SU-DHL-6 (cell line): ENCODE results near the gene RBFOX2.

Experiments used
- H2AFZ ChIP-seq: fragments of 200-600 bp; sonication (generic); 2 replicates; pipeline ENCODE4 v1.6.1; 2014; ENCODE audit warnings: low read depth, mild to moderate bottlenecking, moderate library complexity, mixed read lengths, antibody characterized with exemption, low read length; ENCODE audit not compliant: severe bottlenecking
- H3F3A ChIP-seq: fragments of 200-600 bp; shearing (Covaris generic); 2 replicates; pipeline ENCODE4 v1.6.0; 2016; ENCODE audit warnings: antibody characterized with exemption, mild to moderate bottlenecking; ENCODE audit not compliant: insufficient read depth
- H3K27ac ChIP-seq: fragments of 200-600 bp; sonication (generic); 2 replicates; pipeline ENCODE4 v1.5.1; 2016; ENCODE audit warnings: low read depth, mild to moderate bottlenecking, low read length, moderate library complexity, mixed read lengths
- H3K27me3 ChIP-seq: fragments of 200-600 bp; sonication (generic), shearing (Covaris generic); 2 replicates; pipeline ENCODE4 v1.6.0; 2014; ENCODE audit warnings: mild to moderate bottlenecking, low read length
- H3K36me3 ChIP-seq: fragments of 200-600 bp; sonication (generic); 2 replicates; pipeline ENCODE4 v1.6.1; 2014; ENCODE audit warnings: mild to moderate bottlenecking, low read length, mixed read lengths
- H3K4me2 ChIP-seq: fragments of 300-600, 200-600 bp; shearing (Covaris generic), sonication (generic); 2 replicates; pipeline ENCODE4 v1.6.0; 2014; ENCODE audit warnings: low read length, low read depth, mild to moderate bottlenecking; ENCODE audit not compliant: poor library complexity, severe bottlenecking
- H3K4me3 ChIP-seq: fragments of 200-600 bp; sonication (generic); 2 replicates; pipeline ENCODE4 v1.5.1; 2014; ENCODE audit warnings: antibody characterized with exemption, low read length, mild to moderate bottlenecking, mixed read lengths; ENCODE audit not compliant: insufficient read depth, poor library complexity, severe bottlenecking
- H3K79me2 ChIP-seq: fragments of 200-600 bp; sonication (generic); 2 replicates; pipeline ENCODE4 v1.6.1; 2014; ENCODE audit warnings: mild to moderate bottlenecking, low read length, moderate library complexity; ENCODE audit not compliant: insufficient read depth
- H3K9ac ChIP-seq: fragments of 200-600 bp; sonication (generic); 2 replicates; pipeline ENCODE4 v1.7.0; 2014; ENCODE audit warnings: mild to moderate bottlenecking, low read length
- H3K9me2 ChIP-seq: fragments of 200-600 bp; sonication (generic); replicated peaks from 2 replicates; pipeline ENCODE4 v1.6.1; 2014; ENCODE audit warnings: low read length; ENCODE audit not compliant: insufficient read depth
- H3K9me3 ChIP-seq: fragments of 200-600 bp; sonication (generic); 2 replicates; pipeline ENCODE4 v1.6.1; 2014; ENCODE audit warnings: low read length, mixed read lengths; ENCODE audit not compliant: insufficient read depth
- H4K20me1 ChIP-seq: fragments of 200-600 bp; sonication (generic); 2 replicates; pipeline ENCODE4 v1.6.1; 2014; ENCODE audit warnings: low read depth, mild to moderate bottlenecking, antibody characterized with exemption, low read length, moderate library complexity, mixed read lengths
- CTCF ChIP-seq: fragments of 200-600 bp; sonication (generic); IDR thresholded peaks from one replicate; pipeline ENCODE4 v1.5.1; 2017; ENCODE audit warnings: antibody characterized with exemption, mild to moderate bottlenecking, low read length, moderate library complexity; ENCODE audit not compliant: insufficient read depth, poor library complexity, severe bottlenecking
- EZH2phosphoT487 ChIP-seq: fragments of 200-600 bp; sonication (generic), shearing (Covaris generic); conservative IDR thresholded peaks from 2 replicates; pipeline ENCODE4 v1.6.1; 2018; ENCODE audit warnings: mild to moderate bottlenecking, antibody characterized with exemption, low read length, moderate library complexity, mixed read lengths

The RBFOX2 gene

GRCh38 chr22:35850831-35851230 lies 177.8 kb downstream of the RBFOX2 start:
- H3K79me2 ChIP-seq = no peaks in the 10 kb centered on the region
- no peak overlapping the region for H3K4me2 ChIP-seq
- no peaks in the 10 kb centered on the region for H3K27me3 ChIP-seq
- no peak overlapping the region for H3K4me3 ChIP-seq
- H3K27ac ChIP-seq = no peak overlapping the region
- no peak overlapping the region for H3K9ac ChIP-seq
- H2AFZ ChIP-seq = no peak overlapping the region
- H3K9me2 ChIP-seq = no peaks in the 10 kb centered on the region
- no peaks in the 10 kb centered on the region for H3K36me3 ChIP-seq
- no peaks in the 10 kb centered on the region for H3K9me3 ChIP-seq
- H4K20me1 ChIP-seq = no peaks in the 10 kb centered on the region
- TF ChIP-seq EZH2phosphoT487 (no peak), CTCF (no peak)
- H3F3A ChIP-seq = no peaks in the 10 kb centered on the region

- H3K9me2 ChIP-seq = no peaks in the 10 kb centered on the region
- H3K27me3 ChIP-seq = no peaks in the 10 kb centered on the region
- no peak overlapping the region for H3K4me3 ChIP-seq
- no peak overlapping the region for H2AFZ ChIP-seq
- no peak overlapping the region for H3K27ac ChIP-seq
- H3K36me3 ChIP-seq = no peaks in the 10 kb centered on the region
- no peaks in the 10 kb centered on the region for H3K79me2 ChIP-seq
- H4K20me1 ChIP-seq = no peaks in the 10 kb centered on the region
- H3K4me2 ChIP-seq = no peak overlapping the region
- H3K9ac ChIP-seq = no peak overlapping the region
- no peaks in the 10 kb centered on the region for H3F3A ChIP-seq
- no peaks in the 10 kb centered on the region for H3K9me3 ChIP-seq
- TF ChIP-seq EZH2phosphoT487 (no peak), CTCF (no peak)
Measured at GRCh38 chr22:35846804-35847203, 181.8 kb downstream of the RBFOX2 start.

GRCh38 chr22:35844886-35845285 lies 183.7 kb downstream of the RBFOX2 start:
- H3K79me2 ChIP-seq = no peaks in the 10 kb centered on the region
- no peaks in the 10 kb centered on the region for H3K9me2 ChIP-seq
- no peaks in the 10 kb centered on the region for H3K9me3 ChIP-seq
- no peak overlapping the region for H3K27ac ChIP-seq
- H3K36me3 ChIP-seq = no peaks in the 10 kb centered on the region
- H3K27me3 ChIP-seq = no peaks in the 10 kb centered on the region
- H3K9ac ChIP-seq = no peak overlapping the region
- TF ChIP-seq EZH2phosphoT487 = no peak
- TF ChIP-seq CTCF = no peak
- H3K4me3 ChIP-seq = no peak overlapping the region
- no peak overlapping the region for H3K4me2 ChIP-seq
- H4K20me1 ChIP-seq = no peaks in the 10 kb centered on the region
- no peak overlapping the region for H2AFZ ChIP-seq
- H3F3A ChIP-seq = no peaks in the 10 kb centered on the region

GRCh38 chr22:35842954-35843353 lies 185.7 kb downstream of the RBFOX2 start:
- Histone ChIP-seq H3K9me3 (no peaks in the 10 kb centered on the region), H3F3A (no peaks in the 10 kb centered on the region), H3K27me3 (no peaks in the 10 kb centered on the region), H3K79me2 (no peaks in the 10 kb centered on the region), H4K20me1 (no peaks in the 10 kb centered on the region), H3K4me3 (no peak overlapping the region), H3K36me3 (no peaks in the 10 kb centered on the region), H3K27ac (no peak overlapping the region), H3K9ac (no peak overlapping the region), H3K4me2 (no peak overlapping the region), H3K9me2 (no peaks in the 10 kb centered on the region), H2AFZ (peak overlapping the region; percentile 50)
- TF ChIP-seq EZH2phosphoT487 = no peak
- TF ChIP-seq CTCF = peak; percentile 49
